RKO (cell line): ENCODE data around the gene ITPRIP.

Experiments
- DNase-seq: peaks from one replicate; pipeline ENCODE4 v3.0.0-alpha.2; 2016; ENCODE audit warnings: low spot score

ITPRIP gene

DNA sequence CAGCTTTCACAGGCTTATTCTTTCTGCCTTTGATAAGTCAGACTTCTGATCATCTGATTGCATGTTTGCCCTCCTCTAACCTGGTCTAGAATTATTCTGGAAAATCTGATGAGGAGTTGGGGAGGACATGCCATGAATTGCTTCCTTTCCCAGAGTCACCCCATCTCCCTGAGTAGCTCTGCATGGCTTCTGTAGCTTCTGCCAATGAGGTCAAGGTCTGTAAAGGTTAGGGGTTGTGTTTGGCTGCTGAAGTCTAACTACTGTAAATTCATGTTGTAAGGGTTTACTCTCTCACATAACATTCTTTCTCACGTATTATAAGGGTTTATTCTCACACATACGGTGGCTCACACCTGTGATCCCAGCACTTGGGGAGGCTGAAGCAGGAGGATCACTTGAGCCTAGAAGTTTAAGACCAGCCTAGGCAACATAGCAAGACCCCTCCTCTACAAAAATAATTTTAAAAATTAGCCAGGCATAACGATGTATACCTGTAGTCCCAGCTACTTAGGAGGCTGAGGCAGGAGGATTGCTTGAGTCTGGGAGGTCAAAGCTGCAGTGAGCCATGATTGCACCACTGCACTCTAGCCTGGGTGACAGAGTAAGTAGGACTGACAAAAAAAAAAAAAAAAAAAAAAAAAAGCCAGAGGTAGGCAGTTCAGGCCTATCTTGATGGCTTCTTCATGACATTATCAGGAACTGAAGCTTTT, 58.6 kb downstream of the ITPRIP start:
- no peak for DNase-seq

DNA sequence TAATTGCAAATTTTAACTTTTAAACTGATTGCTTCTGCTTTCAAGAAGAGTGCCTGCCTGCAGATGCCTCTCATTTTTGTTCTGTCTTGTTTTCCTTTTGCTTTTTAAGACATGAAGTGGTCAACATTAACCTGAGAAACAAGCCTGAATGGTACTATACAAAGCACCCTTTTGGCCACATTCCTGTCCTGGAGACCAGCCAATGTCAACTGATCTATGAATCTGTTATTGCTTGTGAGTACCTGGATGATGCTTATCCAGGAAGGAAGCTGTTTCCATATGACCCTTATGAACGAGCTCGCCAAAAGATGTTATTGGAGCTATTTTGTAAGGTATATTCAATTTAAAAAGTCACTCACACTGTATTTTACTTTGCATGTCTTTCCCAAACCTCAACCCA, 60.5 kb downstream of the ITPRIP start:
- no peak for DNase-seq

DNA sequence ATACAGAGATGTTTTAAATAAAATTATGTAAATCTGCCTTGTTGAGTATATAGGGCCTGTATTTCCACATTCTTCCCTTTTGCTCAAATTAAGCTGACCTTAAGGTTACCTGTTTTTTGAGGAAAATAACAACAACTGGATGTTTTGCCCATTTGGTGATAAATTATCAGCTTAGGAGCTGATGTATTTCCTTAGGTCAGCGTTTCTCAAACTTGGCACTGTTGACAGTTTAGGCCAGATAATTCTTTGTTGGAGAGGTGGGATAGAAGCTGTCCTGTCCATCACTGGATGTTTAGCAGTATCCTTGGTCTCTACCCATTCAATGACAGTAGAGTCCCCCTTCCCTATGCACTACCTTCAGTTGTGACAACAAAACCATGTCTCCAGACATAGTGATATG, 62.1 kb downstream of the ITPRIP start:
- DNase-seq = no peak

DNA sequence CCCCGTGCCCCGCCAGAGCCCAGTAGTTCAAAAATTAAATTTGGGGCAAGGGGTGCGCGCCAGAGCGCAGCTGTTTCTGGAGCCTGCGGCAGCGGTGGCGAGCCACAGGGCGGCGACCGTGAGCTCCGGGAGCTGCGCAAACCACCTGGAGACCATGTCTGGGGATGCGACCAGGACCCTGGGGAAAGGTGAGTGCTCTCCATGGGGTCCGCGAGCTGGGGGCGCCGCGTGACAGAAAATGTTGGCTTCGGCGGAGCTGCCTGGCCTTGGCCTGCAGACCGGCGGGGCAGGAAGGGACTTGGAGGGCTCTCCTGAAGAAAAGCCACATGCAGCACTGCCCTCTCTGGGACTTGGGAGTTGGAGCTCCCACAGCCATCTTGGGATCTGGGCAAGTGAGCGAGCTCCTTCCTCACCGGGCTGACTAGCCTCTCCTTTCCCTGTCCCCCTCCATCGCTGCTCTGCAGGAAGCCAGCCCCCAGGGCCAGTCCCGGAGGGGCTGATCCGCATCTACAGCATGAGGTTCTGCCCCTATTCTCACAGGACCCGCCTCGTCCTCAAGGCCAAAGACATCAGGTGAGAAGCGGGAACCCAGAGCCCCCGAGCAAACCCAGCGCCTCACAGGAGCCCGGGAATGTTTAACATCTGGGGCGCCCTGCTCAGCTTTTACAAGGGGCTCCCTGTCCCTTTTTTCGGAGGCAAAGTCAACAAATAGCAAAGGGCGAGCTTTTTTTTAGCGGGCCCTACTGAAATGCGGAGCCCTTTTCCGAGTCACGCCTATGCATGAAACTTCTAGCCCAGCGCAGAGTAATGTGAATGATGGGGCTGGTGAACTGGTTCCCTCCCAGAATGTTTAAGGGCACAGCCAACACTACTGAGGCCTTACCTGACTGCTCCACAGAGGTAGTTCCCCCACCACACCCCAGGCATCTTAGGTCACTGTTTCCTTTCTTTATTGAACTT, 63.2 kb downstream of the ITPRIP start:
- DNase-seq = peak; percentile 78

GRCh38 chr10:104273899-104274575, 64.2 kb downstream of the ITPRIP start:
- DNase-seq = peak; percentile 28

GRCh38 chr10:104273286-104273685, 65.0 kb downstream of the ITPRIP start:
- no peak for DNase-seq

- DNase-seq = peak; percentile 99
These were observed 69.3 kb downstream of the ITPRIP start, which contains the start of gene GSTO2 for GRCh38 chr10:104268713-104269645. Gene GSTO2 (plus strand): TSS chr10:104269184. CDS start chr10:104274916, 5,732 bp downstream.

GRCh38 chr10:104268405-104268712, 69.9 kb downstream of the ITPRIP start:
- peak; percentile 74 for DNase-seq

DNA sequence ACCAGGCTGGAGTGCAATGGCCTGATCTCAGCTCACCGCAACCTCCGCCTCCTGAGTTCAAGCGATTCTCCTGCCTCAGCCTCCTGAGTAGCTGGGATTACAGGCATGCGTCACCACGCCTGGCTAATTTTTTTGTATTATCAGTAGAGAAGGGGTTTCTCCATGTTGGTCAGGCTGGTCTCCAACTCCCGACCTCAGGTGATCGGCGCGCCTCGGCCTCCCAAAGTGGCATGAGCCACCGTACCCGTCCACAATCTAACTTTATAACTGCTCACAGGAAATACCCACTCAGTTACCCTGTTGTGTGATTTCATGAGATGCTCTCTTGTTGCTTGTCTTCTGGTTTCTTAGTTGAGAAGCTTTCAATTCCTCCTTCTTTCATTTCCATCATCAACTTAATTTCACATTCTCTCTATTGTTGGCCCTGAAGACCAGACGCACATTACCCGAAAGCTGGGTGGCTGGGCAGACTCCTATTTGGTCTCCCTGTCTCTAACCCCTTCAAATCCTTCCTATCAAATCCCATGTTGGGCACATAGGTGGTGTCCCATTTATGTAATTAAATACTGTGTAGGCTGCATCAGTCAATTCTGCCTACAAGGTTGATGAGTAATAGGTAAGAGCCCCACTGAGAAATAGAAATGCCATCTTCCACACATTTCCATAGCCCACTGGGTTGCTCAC, 70.4 kb downstream of the ITPRIP start:
- DNase-seq = no peak

DNA sequence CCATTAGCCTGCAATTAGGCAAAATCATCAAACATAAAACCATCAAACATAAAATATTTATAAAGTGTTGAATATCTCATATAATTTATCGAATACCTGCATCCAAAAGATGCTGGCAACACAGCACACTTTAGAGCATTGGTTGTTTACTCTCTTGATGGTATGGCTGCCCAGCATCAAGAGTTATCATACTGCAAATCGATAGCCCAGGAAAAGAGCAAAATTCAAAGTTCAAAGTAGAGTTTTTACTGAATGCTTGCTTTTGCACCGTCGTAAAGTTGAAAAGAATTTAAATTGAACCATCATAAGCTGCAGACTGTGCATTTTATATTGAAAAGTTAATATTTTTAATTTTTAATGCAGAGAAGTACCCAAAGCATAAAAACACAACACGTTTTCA, 73.5 kb downstream of the ITPRIP start:
- DNase-seq = no peak

DNA sequence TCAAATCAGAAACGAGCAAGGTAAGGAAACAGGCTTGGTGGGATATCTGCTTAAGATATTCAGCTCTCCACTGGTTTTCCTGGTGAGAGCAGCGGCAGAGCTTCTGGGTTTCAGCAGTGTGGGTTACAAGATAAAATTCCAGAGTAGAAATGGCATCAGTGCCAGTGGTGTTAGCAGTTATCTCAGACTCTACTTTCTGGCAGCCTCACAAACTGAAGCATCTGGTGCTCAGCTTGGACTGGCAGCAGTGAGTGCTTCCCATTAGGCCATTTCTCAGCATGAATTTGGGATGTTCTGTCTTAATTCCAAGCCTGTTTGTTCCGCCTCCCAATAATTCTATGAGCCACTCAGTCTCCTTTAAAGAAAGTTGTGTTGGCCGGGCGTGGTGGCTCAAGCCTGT, 76.2 kb downstream of the ITPRIP start:
- no peak for DNase-seq

DNA sequence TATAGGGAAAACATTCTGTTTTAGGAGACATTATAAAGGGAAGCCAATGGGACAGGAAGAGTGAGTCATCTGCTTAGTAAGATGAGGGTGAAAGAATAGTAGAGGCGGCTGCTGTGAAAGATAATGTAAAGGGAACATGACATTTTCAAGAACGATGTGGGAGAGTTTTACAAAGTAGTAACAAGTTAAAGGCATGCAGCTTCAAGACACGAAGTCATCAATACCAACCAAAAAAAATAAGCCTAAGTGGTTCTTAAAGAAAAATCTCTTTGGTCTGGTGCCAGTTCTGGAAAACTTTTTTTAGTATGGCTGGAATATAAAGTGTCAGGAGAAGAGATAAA, 77.5 kb downstream of the ITPRIP start:
- peak; percentile 84 for DNase-seq

DNA sequence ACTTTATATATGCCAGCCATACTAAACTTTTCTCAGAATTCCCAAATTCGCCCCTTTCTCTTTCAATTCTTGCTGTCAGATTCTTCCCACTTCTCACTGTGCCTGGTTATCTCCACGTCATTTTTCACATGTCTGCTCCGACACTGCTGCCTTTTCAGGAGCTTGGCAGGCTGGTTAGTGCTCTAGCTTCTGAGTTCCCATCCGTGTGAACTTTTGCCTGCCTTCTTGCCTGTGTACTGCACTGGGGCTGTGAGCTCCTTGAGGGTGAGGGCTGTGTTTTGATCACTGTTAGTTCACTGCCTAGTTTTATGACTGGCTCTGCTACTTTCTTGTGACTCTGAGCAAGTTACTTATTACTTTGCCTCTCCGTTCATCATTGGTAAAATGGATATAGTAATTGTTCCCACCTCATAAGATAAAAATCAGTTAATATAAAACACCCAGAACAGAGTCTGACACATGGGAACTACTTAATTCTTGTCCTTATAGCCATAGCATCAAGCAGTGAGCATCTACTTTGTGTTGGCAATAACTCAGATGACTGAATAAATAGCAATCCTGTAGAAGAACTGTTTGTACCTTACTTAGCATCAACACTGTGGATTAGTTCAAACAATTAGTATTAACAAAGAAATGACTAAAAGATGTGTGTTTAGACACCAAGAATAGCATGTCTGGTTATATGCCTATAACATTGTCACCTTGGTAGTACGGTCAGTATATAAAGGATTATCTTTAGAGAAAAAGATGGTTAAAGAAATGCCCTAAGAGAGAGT, 78.1 kb downstream of the ITPRIP start:
- DNase-seq = peak; percentile 61
